GM12891 (cell line): ENCODE results near the gene NRN1.

Source experiments
- POLR2A ChIP-seq: IDR thresholded peaks from 2 replicates; pipeline ENCODE4 v1.6.1; 2011; ENCODE audit warnings: low read depth, low read length, control low read depth
- POLR2AphosphoS5 ChIP-seq: IDR thresholded peaks from 2 replicates; pipeline ENCODE4 v1.6.1; 2011; ENCODE audit warnings: low read depth, low read length, control low read depth

DNA sequence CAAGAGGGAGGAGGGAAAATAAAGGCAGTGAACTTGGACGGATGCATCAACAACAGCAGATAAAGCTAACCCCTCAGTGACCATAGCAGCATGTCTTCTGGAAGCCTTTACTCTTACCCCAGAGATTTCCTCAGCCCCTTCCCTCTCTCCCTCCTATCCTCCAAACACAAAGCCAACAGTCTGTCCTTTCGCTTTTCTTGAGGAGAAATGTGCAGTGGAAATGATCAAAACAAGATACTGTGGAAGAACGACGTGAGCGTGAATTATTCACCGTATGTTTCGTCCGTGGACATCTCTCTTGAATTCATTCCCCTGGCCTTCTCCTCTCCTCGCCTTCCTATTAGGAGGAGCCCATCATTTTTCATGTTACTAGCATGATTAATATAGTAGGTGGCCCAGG lies 8.5 kb downstream of the NRN1 start:
- TF ChIP-seq POLR2A, result no peak
- TF ChIP-seq POLR2AphosphoS5, result no peak
